SKM-1 treated with dmso at 0.1 percent for 144 hours (cell line): ENCODE results near the gene DLL1.
"Not testable (repeated sequence)": the region's sequence is repeated elsewhere in the genome, so short reads cannot be mapped to it uniquely, and the experiment has no call there.

Experiments
- DNase-seq: peaks from one replicate; lab custom pipeline; 2025; ENCODE audit not compliant: unreplicated experiment; lab: John Stamatoyannopoulos, UW

Gene DLL1

DNA sequence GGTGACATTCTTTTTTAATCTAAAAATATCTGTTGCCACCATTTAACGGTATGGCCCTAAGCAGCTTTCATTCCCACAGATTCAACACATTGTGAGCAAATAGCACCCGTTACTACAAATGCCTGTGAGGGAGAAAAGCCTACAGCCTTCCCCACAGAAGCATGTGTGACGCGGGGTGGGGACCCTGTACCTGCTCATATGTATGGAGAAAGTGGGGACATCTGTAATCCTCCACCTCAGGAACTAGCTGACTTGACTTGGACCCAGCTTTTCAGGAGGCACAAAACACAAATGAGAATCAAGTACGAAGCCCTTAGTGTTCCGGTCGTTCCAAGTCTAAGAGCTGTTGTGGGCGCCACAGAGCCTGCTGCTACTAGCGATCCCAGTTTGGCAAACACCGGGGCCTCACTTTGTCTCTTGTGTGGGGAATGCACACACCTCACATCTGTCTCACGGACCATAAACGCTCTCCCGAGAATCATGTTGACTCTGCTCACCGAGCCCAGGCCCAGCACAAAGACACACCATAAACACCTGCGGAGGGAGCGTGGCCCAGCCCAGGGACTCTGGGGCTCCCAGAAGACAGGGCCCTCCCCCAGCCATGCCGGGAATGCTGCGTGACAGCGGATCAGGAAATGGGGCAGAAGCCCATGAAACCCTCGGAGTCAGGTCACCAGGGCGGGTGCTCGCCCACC, 21.6 kb downstream of the DLL1 start:
- DNase-seq, result no peak

- no peak for DNase-seq
These were observed 22.4 kb downstream of the DLL1 start for GRCh38 chr6:170268216-170269129.

DNA sequence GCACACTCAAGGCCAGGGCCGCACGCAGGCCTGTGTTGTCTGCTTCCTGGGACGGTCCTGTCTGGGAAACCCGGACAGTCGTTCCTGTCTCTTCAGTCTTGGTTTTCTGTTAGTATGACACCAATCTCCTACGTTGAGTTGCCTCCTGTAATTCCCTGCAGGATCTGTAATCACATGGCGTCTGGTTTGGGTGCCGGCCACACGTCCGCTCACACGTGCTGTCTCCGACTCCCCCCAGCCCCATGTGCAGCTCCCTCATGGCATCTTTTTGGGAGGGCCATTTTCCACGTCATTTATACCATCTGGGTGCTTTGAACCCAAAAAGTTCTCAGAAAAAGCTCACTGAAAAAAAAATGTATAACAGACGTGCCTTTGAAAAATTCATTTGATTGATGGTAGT, 23.2 kb downstream of the DLL1 start:
- DNase-seq, result no peak

GRCh38 chr6:170266061-170266825, 24.6 kb downstream of the DLL1 start:
- no peak for DNase-seq

GRCh38 chr6:170265655-170266054, 25.2 kb downstream of the DLL1 start:
- no peak for DNase-seq

DNA sequence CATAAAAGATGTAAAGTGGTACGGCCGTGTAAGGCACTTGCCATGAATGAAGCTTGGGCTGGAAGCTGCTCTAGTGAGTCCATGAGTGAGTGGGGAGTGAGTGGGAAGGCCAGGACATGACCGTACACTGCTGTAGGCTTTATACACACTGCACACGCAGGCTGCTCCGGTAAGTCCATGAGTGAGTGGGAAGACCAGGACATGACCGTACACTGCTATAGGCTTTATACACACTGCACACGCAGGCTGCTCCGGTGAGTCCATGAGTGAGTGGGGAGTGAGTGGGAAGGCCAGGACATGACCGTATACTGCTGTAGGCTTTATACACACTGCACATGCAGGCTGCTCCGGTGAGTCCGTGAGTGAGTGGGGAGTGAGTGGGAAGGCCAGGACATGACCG, 26.2 kb downstream of the DLL1 start:
- not testable (repeated sequence) for DNase-seq

GRCh38 chr6:170264086-170264485, 26.8 kb downstream of the DLL1 start:
- DNase-seq, result no peak

DNA sequence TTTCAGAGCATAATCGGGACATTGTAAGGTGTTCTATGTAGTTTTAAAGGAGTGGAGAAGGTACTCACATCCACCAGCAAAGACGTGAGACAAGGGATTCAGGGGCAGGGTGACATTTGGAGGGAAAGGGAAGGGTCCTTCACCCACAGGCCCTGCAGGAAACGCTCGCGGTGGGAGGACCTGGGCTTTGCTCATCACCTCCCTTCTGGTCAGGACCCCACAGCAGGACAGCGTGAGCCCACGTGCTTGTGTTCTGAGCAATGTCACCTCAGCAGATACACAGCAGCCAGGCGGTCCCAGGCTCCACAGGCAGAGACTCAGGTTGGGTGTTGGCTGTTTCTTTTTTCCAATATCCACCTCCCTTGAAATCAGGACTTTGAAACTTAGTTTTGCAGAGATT, 27.5 kb downstream of the DLL1 start:
- no peak for DNase-seq

DNA sequence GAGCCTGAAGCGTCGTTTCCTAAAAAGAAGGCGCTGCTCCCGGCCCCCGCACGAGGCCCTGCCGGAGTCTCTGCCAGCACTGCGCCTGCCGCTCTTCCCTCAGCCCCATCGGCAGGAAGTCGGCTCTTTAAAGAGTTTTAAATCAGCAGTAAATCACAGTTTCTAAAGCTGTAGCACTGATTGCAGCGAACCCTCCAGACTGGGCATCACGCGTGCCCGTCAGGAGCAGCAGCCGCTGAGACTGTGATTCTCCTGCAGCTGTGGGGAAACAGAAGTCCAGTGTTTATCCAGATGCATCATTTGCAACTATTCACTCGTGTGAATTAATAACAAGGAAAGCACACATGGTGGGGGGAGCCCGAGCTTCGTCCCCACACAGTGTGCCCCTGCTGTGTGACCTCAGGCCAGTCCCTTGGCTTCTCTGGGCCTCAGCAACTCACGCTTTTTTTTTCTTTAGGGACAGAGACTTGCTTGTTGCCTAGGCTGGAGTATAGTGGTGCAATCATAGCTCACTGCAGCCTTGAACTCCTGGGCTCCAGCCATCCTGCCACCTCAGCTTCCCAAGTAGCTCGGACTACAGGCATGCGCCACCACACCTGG, 28.3 kb downstream of the DLL1 start:
- no peak for DNase-seq

- no peak for DNase-seq
These were observed 29.0 kb downstream of the DLL1 start for GRCh38 chr6:170261643-170262488.

DNA sequence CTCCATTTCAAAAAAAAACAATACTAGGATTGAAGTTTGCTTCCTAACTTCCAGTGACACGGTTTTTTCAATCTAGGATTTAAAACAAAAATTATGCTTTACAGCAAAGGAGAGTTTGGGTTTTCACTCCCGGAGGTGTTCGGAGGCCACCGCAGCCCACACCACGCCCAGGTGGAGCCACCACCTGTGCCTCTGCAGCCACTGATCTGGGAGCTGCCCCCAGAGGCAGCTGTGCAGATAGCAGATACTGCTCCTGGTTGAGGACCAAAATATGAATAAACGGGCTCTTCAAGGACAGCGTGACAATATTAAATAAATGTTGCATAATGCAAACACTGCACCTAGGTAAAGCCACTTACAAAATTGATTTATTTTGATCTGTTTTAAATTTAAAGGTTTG, 30.2 kb downstream of the DLL1 start:
- DNase-seq, result no peak

DNA sequence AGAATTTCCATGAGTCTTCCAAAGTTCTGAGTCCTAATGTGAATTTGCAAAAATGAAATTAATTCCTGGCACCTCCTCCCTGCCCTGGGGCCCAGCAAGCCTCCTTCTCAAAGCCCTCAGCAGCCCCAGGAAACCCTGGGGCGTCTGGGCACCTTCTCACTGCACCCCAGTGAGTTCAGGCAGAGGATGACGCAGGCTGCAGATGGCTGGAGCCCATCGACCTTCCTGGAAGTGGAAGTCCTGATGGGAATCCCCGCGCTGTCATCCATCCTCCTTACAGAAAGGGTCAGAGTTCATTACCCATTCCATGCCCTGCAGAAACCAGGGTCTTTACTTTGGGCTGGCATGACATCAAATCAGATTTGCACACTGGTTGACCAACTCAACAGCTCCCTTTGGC, 31.6 kb downstream of the DLL1 start:
- DNase-seq, result no peak

DNA sequence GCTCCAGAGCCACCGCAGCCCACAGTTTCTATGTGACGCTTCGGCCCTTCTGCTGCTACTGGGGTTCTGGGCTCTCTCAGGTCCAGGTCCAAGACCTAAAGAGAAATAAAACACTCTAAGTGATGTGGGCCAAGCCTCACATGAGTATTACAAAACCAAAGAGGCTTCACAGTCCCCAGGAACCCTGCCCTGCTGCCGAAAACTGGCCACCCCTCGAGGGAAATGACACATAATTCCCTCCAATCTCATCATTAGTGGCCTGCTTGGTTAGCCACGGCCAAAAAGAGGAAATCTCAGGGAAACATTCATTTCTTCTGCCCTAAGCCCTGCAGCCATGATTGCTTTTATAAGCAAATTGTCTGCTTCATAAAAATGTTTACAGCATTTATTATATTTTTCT, 32.5 kb downstream of the DLL1 start:
- no peak for DNase-seq

DNA sequence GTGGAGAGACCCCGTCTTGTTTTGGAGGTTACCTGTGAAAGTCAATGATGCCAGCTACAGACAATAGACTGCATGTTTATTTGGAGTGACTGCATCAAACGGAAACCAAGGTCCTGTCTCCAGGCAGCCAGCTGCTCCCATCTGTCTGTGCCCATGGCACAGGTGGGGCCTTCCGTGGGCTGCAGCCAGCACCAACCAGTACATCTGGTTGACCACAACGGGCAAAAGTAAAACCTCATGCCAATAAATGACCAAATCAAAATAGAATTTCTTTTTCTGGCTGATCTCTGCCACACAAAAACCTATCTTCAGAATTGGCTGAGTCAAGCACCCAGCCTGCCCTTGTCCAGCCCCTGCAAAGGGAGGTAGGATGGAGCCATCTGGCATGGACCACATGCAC, 33.5 kb downstream of the DLL1 start:
- no peak for DNase-seq

- no peak for DNase-seq
These were observed 34.2 kb downstream of the DLL1 start for GRCh38 chr6:170256641-170257040.

- no peak for DNase-seq
These were observed 35.3 kb downstream of the DLL1 start for GRCh38 chr6:170255426-170256125.

- no peak for DNase-seq
These were observed 36.3 kb downstream of the DLL1 start for GRCh38 chr6:170254315-170255213.

- DNase-seq, result no peak
These were observed 37.0 kb downstream of the DLL1 start for GRCh38 chr6:170253910-170254269.
